Hepatocyte (in vitro differentiated cells): ENCODE data around the gene NDUFS6.

Experiments used
- EZH2 ChIP-seq: fragments of 200-600 bp; sonication (generic); IDR thresholded peaks from 2 replicates; pipeline ENCODE4 v1.6.1; 2016; ENCODE audit warnings: antibody characterized with exemption, mild to moderate bottlenecking, borderline replicate concordance
- EZH2phosphoT487 ChIP-seq: fragments of 200-600 bp; sonication (generic); IDR thresholded peaks from one replicate; pipeline ENCODE4 v1.6.1; 2018; ENCODE audit warnings: antibody characterized with exemption, mild to moderate bottlenecking, low read depth, moderate library complexity; ENCODE audit not compliant: unreplicated experiment, severe bottlenecking
- TF ChIP-seq, protein P1 (sequence below): fragments of 200-600 bp; sonication (generic); IDR thresholded peaks from 2 replicates; pipeline ENCODE4 v1.5.1; 2016; ENCODE audit warnings: antibody characterized with exemption, mild to moderate bottlenecking; ENCODE audit not compliant: poor library complexity

DNA sequence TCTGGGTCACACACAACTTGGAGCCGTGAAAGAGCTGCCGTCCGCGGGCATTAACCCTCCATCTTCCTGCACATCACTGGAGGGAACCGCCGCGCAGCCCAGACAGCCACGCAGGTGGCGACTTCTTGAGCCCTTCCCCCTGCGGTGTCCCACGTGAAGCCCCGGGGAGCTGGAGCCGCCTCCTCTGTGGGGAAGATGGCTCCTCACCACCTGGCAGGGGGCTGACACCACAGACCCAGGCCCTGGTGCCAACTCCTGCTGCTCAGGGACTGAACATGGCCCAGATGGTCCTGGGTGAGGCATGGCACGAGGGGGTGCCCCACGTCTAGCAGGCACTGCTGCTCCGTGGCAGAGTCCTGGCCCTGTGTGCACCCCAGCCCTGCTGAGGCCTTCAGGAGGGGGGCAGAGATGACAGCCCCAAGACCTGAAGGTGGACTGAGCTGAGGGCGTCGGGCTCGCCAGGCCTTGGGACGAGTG is 38.9 kb downstream of the NDUFS6 start:
- TF ChIP-seq, protein P1, sequence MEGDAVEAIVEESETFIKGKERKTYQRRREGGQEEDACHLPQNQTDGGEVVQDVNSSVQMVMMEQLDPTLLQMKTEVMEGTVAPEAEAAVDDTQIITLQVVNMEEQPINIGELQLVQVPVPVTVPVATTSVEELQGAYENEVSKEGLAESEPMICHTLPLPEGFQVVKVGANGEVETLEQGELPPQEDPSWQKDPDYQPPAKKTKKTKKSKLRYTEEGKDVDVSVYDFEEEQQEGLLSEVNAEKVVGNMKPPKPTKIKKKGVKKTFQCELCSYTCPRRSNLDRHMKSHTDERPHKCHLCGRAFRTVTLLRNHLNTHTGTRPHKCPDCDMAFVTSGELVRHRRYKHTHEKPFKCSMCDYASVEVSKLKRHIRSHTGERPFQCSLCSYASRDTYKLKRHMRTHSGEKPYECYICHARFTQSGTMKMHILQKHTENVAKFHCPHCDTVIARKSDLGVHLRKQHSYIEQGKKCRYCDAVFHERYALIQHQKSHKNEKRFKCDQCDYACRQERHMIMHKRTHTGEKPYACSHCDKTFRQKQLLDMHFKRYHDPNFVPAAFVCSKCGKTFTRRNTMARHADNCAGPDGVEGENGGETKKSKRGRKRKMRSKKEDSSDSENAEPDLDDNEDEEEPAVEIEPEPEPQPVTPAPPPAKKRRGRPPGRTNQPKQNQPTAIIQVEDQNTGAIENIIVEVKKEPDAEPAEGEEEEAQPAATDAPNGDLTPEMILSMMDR: no peak
- no peak for TF ChIP-seq EZH2
- no peak for TF ChIP-seq EZH2phosphoT487
